GM18526 (cell line): ENCODE data around the gene RILPL1.

Experiments
- POLR2A ChIP-seq: IDR thresholded peaks from 3 replicates; pipeline ENCODE4 v1.6.1; 2011; ENCODE audit not compliant: insufficient read length; ENCODE audit errors: extremely low read depth

RILPL1 gene

GRCh38 chr12:123445388-123446332 is 87.9 kb downstream of the RILPL1 start:
- peak; percentile 14 for TF ChIP-seq POLR2A

GRCh38 chr12:123444092-123445026 is 89.2 kb downstream of the RILPL1 start:
- no peak for TF ChIP-seq POLR2A

GRCh38 chr12:123442774-123443173 is 90.7 kb downstream of the RILPL1 start:
- TF ChIP-seq POLR2A: no peak

DNA sequence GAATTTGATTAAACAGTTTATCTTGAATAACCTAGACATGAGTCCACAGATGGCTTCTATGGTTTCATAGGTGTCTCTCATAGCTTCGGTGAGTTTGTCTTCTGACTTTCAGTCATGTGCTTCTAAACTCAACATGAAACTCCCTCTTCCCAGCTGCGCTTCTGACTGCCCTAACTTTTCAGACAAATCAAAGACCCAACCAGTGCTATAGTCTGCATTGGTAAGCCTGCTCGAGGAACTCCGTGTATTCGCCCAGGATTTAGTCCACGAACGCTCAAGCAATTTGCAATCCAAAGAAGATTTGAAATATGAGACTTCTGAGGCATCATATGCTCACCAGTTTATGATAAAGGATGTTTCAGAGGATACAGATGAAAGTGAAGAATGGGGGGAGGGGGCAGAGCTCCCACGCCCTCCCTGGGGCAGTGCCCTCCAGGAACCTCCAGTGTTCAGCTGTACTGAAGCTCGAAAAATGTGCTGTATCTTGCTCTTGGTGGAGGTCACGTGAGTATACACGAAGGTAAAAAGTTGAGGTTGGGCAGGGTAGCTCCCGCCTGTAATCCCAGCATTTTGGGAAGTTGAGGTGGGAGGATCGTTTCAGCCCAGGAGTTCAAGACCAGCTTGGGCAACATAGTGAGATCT is 91.9 kb downstream of the RILPL1 start:
- no peak for TF ChIP-seq POLR2A

GRCh38 chr12:123436017-123436964 is 97.2 kb downstream of the RILPL1 start, which contains the start of gene RILPL2:
Gene RILPL2 (minus strand): TSS chr12:123436684. CDS start chr12:123436420, 264 bp downstream.
- TF ChIP-seq POLR2A: peak; percentile 66

- TF ChIP-seq POLR2A: no peak
These were observed 97.9 kb downstream of the RILPL1 start for GRCh38 chr12:123435636-123436016.

- TF ChIP-seq POLR2A: no peak
These were observed 99.9 kb downstream of the RILPL1 start for GRCh38 chr12:123433615-123434014.

- TF ChIP-seq POLR2A: no peak
These were observed 104.9 kb downstream of the RILPL1 start for GRCh38 chr12:123428591-123428990.

DNA sequence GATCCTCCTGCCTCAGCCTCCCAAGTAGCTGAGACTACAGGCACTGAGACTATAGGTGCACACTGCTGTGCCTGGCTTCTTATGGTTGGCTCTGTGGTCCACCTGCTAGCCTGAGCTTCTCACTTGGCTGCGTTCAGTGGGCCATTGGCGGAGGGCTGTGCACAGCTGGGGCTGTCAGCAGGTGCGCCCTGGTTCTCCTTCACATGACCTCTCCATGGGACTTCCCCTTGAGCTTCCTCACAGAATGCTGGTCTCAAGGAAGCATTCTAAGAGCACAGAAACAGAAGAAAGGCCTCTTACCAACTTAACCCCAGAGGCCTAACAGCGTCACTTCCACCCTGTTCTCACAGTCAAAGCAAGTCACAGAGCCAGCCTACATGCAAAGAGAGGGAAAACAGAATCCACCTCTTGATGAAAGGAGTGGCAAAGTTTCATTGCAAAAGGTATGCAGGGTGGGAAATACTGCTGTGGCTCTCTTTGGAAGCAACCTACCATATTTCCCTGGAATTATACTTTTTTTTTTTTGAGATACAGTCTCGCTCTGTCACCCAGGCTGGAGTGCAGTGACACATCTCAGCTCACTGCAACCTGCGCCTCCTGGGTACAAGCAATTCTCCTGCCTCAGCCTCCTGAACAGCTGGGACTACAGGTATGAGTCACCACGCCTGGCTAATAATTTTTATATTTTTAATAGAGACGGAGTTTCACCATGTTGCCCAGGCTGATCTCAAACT is 106.3 kb downstream of the RILPL1 start:
- peak; percentile 42 for TF ChIP-seq POLR2A

DNA sequence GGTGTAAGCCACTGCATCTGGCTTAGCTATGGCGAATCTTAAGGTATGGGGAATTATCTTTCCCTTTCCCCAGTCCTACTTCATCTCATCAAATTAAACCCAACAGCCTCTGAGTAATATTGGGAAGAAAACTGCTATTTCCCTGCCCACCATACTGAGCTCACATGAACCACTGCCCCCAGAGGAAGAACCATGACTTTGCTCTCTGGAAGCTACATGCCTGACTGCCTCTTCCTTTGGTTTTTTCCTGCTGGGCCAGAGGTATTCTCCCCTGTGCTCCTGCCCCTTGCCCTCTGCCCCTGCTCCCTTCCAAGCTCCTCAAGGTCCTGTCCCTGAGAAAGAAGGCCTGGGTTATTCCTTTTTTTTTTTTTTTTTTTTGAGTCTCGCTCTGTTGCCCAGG is 112.2 kb downstream of the RILPL1 start:
- no peak for TF ChIP-seq POLR2A
